Left lung (tissue), 10 donors: ENCODE measurements around the gene VPS26A. TPM values are rescaled to one million over a fixed set of nuclear protein-coding genes. Genes with fewer than 3 reads are reported as not detected.

Experiments
- ATAC-seq: fragments of 200-7000 bp; cut with Tn5 transposase; one replicate; pipeline ENCODE4 v1.9.1; 2020; ENCODE audit warnings: moderate library complexity
- DNase-seq, 4 donors: peaks; one replicate each; pipeline ENCODE4 v3.0.0-alpha.2; 2013 to 2020
- H3K27ac ChIP-seq, 2 donors: fragments of 200-600 bp; sonication (generic) in 1 of 2; one replicate each; pipeline versions ENCODE4 v1.5.0 to v1.8.0; 2020 to 2021
- H3K27me3 ChIP-seq, 2 donors: fragments of 200-600 bp; sonication (generic) in 1 of 2; one replicate each; pipeline versions ENCODE4 v1.5.0 to v1.8.0; 2020 to 2021
- H3K36me3 ChIP-seq, 2 donors: fragments of 200-600 bp; sonication (generic) in 1 of 2; one replicate each; pipeline versions ENCODE4 v1.5.0 to v1.8.0; 2020 to 2021
- H3K4me1 ChIP-seq, 2 donors: fragments of 200-600 bp; one replicate each; pipeline ENCODE4 v1.8.0; 2021
- H3K4me3 ChIP-seq, 2 donors: fragments of 200-600 bp; sonication (generic) in 1 of 2; one replicate each; pipeline versions ENCODE4 v1.5.0 to v1.8.0; 2020 to 2021; ENCODE audit warnings: mild to moderate bottlenecking in 1 of 2
- H3K9me3 ChIP-seq, 2 donors: fragments of 200-600 bp; sonication (generic) in 1 of 2; one replicate each; pipeline versions ENCODE4 v1.5.0 to v1.8.0; 2020 to 2021
- intact Hi-C, 2 donors: fragments of 100-400 bp; cut with DNase I; formaldehyde crosslinking; loops; one replicate each; pipeline versions ENCODE4 v1.11.2 to v1.14.2; 2022
- polyA plus RNA-seq, 6 donors: library from polyadenylated mRNA; unstranded; fragments of 120-200 nt; gene quantifications; one replicate each; pipeline ENCODE4 v1.2.1, GENCODE V29; 2013; ENCODE audit not compliant: insufficient read length in 6 of 6
- total RNA-seq, 2 donors: library from RNA; stranded (reverse); fragmentation: NEBNext Ultra II Directional; extraction: Animal tissue kit (Norgen Biotek cat#: 25700); gene quantifications; one replicate each; pipeline ENCODE4 v1.2.1, GENCODE V29; 2021
- TF ChIP-seq, protein P1 (sequence below), 2 donors: fragments of 200-600 bp; sonication (generic) in 1 of 2; IDR thresholded peaks; one replicate each; pipeline versions ENCODE4 v1.5.0 to v1.8.0; 2021; ENCODE audit warnings: antibody characterized with exemption in 2 of 2
- donor health status: DM: no; HTN: yes; CAD: no.
- donor health status: DM: no; HTN: no; CAD: no.

The VPS26A gene
- total and polyA plus RNA-seq, 8 donors = 50.6 to 75.5 (median 68.7) TPM

DNA sequence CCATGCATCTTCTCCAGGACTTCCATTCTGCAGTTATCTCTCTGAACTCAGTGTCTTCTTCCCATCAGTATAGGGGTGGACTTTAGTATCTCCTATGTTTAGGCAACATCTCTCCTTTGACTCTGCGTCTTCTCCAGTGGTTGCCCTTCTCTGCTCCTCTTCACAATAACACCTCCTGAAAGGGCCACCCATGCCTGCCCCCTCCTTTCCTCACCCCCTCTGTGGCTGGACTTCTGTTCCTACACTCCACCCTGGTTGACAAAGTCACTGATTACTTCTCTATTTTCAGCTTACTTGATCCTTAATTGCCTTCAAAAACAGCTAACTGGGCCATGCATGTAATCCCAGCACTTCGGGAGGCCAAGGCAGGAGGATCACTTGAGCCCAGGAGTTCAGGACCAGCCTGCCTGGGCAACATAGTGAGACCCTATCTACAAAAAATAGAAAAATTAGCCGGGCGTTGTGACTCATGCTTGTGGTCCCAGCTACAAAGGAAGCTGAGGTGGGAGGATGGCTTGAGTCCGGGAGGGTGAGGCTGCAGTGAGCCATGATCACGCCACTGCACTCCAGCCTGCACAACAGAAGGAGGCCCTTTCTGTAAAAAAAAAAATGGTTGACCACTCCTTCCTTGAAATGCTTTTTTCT, 22.4 kb upstream of the VPS26A start:
- Histone ChIP-seq H3K4me1 (peaks cover 0 to 62% of the 10 kb centered on the region in 2 donors), H3K27me3 (no peaks in the 10 kb centered on the region), H3K4me3 (no peak overlapping the region), H3K9me3 (no peaks in the 10 kb centered on the region), H3K27ac (peak overlapping the region in 1 of 2 donors; percentile 59), H3K36me3 (peaks cover 0 to 88% of the 10 kb centered on the region in 2 donors)
- DNase-seq = peak in 1 of 4 donors; percentile 44
- TF ChIP-seq, protein P1, sequence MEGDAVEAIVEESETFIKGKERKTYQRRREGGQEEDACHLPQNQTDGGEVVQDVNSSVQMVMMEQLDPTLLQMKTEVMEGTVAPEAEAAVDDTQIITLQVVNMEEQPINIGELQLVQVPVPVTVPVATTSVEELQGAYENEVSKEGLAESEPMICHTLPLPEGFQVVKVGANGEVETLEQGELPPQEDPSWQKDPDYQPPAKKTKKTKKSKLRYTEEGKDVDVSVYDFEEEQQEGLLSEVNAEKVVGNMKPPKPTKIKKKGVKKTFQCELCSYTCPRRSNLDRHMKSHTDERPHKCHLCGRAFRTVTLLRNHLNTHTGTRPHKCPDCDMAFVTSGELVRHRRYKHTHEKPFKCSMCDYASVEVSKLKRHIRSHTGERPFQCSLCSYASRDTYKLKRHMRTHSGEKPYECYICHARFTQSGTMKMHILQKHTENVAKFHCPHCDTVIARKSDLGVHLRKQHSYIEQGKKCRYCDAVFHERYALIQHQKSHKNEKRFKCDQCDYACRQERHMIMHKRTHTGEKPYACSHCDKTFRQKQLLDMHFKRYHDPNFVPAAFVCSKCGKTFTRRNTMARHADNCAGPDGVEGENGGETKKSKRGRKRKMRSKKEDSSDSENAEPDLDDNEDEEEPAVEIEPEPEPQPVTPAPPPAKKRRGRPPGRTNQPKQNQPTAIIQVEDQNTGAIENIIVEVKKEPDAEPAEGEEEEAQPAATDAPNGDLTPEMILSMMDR (IDR thresholded peaks at IDR 0.05) = no peak
- intact Hi-C loops = no loop called here
- ATAC-seq = peak; percentile 38

DNA sequence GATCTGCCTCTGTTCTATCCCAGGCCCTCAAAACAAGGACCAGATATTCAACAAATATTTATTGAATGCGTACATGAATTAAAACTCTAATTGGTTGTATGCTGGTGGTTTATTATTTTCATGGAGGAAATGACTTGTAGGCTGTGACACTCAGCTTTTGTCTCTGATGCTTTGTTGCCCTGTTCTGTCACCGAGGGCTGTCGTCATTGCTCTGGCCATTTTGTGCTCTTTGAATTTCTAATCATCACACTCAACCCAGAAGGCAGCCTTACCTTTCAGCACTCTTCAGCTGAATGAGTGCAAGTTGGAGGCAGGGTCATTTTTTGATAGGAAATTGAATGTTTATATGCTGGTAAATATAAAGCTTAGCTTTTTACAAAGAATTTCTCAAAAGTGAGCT, 21.5 kb upstream of the VPS26A start:
- TF ChIP-seq, protein P1 (IDR thresholded peaks at IDR 0.05) = no peak
- ATAC-seq (no peak), DNase-seq (no peak)
- Histone ChIP-seq H3K4me3 (no peak overlapping the region), H3K36me3 (peaks cover 0 to 79% of the 10 kb centered on the region in 2 donors), H3K9me3 (no peaks in the 10 kb centered on the region), H3K27me3 (no peaks in the 10 kb centered on the region), H3K27ac (peak overlapping the region in 1 of 2 donors; percentile 59), H3K4me1 (peaks cover 0 to 55% of the 10 kb centered on the region in 2 donors)
- intact Hi-C loops = no loop called here

DNA sequence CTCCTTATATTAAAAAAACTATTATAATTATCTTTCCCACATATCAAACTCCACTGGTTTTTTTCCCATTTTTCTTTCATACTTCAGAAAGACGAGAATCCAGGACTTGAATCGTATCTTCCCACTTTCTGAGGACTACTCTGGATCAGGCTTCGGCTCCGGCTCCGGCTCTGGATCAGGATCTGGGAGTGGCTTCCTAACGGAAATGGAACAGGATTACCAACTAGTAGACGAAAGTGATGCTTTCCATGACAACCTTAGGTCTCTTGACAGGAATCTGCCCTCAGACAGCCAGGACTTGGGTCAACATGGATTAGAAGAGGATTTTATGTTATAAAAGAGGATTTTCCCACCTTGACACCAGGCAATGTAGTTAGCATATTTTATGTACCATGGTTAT, 20.2 kb upstream of the VPS26A start:
- Histone ChIP-seq H3K27ac (peak overlapping the region in 1 of 2 donors; percentile 35), H3K36me3 (peaks cover 0 to 66% of the 10 kb centered on the region in 2 donors), H3K9me3 (no peaks in the 10 kb centered on the region), H3K4me3 (no peak overlapping the region), H3K27me3 (no peaks in the 10 kb centered on the region), H3K4me1 (peaks cover 0 to 51% of the 10 kb centered on the region in 2 donors)
- DNase-seq (no peak), ATAC-seq (no peak)
- intact Hi-C loops = no loop called here
- TF ChIP-seq, protein P1 (IDR thresholded peaks at IDR 0.05) = no peak

DNA sequence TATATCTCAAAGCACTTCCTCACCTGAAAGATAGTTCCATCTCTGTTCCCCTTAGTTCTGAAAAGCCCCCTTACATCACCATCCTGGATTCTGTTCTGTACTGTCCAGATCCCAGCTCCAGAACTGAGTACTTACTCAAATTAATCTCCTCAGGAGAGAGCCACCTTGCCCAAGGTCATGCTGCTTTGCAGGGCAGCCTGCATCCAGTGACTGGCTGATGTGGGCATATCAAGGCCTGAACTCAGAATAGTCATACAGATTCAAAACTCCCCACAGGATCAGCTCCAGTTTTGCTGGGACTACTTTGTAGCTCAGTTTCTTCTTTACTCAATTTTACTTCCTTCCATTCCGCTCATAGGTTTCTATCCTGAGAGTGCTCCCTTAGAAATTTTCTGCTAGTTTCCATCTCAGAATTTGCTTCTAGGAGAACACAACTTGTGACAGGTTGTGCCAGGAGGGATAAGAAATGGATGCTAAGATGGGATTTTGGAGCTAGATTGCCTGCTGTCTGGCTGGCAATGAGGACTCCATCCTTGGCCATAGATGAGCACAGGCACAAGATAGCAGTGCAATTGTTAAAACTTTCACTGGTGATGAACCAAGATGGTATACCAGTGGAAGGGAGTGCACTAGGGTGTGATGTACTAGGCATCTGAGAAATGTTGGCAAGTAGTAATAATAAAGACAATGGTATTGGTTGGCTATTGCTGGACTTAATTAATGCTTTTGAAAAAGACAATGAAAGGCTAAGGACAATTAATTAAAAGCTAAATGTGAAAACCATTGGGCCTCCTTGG, 18.8 kb upstream of the VPS26A start:
- intact Hi-C loops = no loop called here

DNA sequence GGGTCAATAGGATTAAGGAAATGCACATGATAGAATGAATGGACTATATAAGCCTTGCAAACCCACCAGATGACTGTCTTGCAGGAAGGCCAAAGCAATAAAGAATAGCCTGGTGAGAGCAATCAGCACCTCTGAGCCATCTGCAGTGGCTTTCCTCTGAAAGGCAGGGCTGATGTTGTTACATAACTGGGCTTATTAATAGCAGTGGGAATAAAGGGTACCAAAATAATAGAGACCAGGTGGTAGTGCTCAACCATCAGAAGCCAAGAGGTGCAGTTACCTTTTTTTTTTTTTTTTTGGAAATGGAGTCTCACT, 16.8 kb upstream of the VPS26A start:
- Histone ChIP-seq H3K9me3 (no peaks in the 10 kb centered on the region), H3K27me3 (no peaks in the 10 kb centered on the region), H3K36me3 (peaks cover 0 to 36% of the 10 kb centered on the region in 2 donors), H3K27ac (peak overlapping the region in 1 of 2 donors; percentile 9), H3K4me1 (peaks cover 0 to 19% of the 10 kb centered on the region in 2 donors), H3K4me3 (no peak overlapping the region)
- no peak for ATAC-seq
- DNase-seq = no peak
- TF ChIP-seq, protein P1 (IDR thresholded peaks at IDR 0.05) = no peak
- intact Hi-C loops = no loop called here

More for the DNA sequence above, 18.8 kb upstream of the VPS26A start:
- TF ChIP-seq, protein P1 (IDR thresholded peaks at IDR 0.05) = no peak
- H3K36me3 ChIP-seq = peaks cover 0 to 52% of the 10 kb centered on the region in 2 donors
- H3K4me3 ChIP-seq = no peak overlapping the region
- H3K27me3 ChIP-seq = no peaks in the 10 kb centered on the region
- peaks cover 0 to 37% of the 10 kb centered on the region in 2 donors for H3K4me1 ChIP-seq
- no peak for DNase-seq
- ATAC-seq = no peak
- no peak overlapping the region for H3K27ac ChIP-seq
- H3K9me3 ChIP-seq = no peaks in the 10 kb centered on the region
